Suprapubic skin (tissue), 3 donors: Measurements from ENCODE around the gene WIPF3.

ENCODE experiments used
- CTCF ChIP-seq, 2 donors: fragments of 200-600 bp in 1 of 2; fragments of 450-650 bp in 1 of 2; sonication (generic) in 1 of 2; IDR thresholded peaks; one replicate each; pipeline ENCODE4 v1.5.1; 2016 to 2019; ENCODE audit warnings: antibody characterized with exemption in 2 of 2, mild to moderate bottlenecking in 1 of 2, moderate library complexity in 1 of 2
- EP300 ChIP-seq: sonication (generic); formaldehyde crosslinking; IDR thresholded peaks from one replicate; pipeline ENCODE4 v1.6.1; 2017; ENCODE audit warnings: antibody characterized with exemption

GRCh38 chr7:29811586-29811985 is 5.3 kb downstream of the WIPF3 start:
- TF ChIP-seq CTCF (IDR thresholded peaks at IDR 0.05) (no peak), EP300 (no peak)
